GM21619 (cell line): ENCODE measurements around the gene MIR17HG.
A peak's percentile ranks its signal among the peaks of the same experiment; 100 is the strongest.

Source experiments
- ATAC-seq: cut with Tn5 transposase; IDR thresholded peaks from one replicate; pipeline ENCODE4 v1.9.1; 2021; ENCODE audit not compliant: unreplicated experiment

The MIR17HG gene

GRCh38 chr13:91368101-91368500 lies 20.6 kb downstream of the MIR17HG start:
- no peak for ATAC-seq

- ATAC-seq = no peak
Observed at GRCh38 chr13:91368676-91369440, 21.4 kb downstream of the MIR17HG start.

- ATAC-seq = no peak
Observed at GRCh38 chr13:91369441-91369831, 21.9 kb downstream of the MIR17HG start.

GRCh38 chr13:91370501-91370900 lies 23.0 kb downstream of the MIR17HG start:
- ATAC-seq = no peak

- no peak for ATAC-seq
Observed at GRCh38 chr13:91372911-91373310, 25.4 kb downstream of the MIR17HG start.

GRCh38 chr13:91375116-91375729 lies 27.7 kb downstream of the MIR17HG start:
- ATAC-seq = peak; percentile 98

- ATAC-seq = no peak
Observed at GRCh38 chr13:91381371-91381770, 33.9 kb downstream of the MIR17HG start.

GRCh38 chr13:91383836-91384235 lies 36.3 kb downstream of the MIR17HG start:
- ATAC-seq = no peak

GRCh38 chr13:91384896-91385295 lies 37.4 kb downstream of the MIR17HG start:
- ATAC-seq = no peak

- no peak for ATAC-seq
Observed at GRCh38 chr13:91389186-91389585, 41.7 kb downstream of the MIR17HG start.

- no peak for ATAC-seq
Observed at GRCh38 chr13:91397595-91397994, 50.1 kb downstream of the MIR17HG start.

- peak; percentile 88 for ATAC-seq
Observed at GRCh38 chr13:91398413-91399188, 51.1 kb downstream of the MIR17HG start, which contains the start of gene GPC5. GPC5 (plus strand) TSS chr13:91398621.

- ATAC-seq = no peak
Observed at GRCh38 chr13:91399189-91400062, 51.9 kb downstream of the MIR17HG start.

- no peak for ATAC-seq
Observed at GRCh38 chr13:91400063-91400399, 52.5 kb downstream of the MIR17HG start.

- ATAC-seq = no peak
Observed at GRCh38 chr13:91400671-91401070, 53.2 kb downstream of the MIR17HG start.

- no peak for ATAC-seq
Observed at GRCh38 chr13:91401920-91402319, 54.4 kb downstream of the MIR17HG start.
